Nephron (organoid): ENCODE results near the gene AKAP9.

Source experiments
- H3K27ac Mint-ChIP-seq, 3 experiments: 2 replicates each; pipeline ENCODE4 v1.8.0; 2020; ENCODE audit warnings: mixed read lengths in 3 of 3, mild to moderate bottlenecking in 2 of 3, moderate library complexity in 1 of 3
- H3K27me3 Mint-ChIP-seq: 2 replicates; pipeline ENCODE4 v1.8.0; 2021; ENCODE audit warnings: low read depth, mild to moderate bottlenecking, moderate library complexity, mixed read lengths
- H3K36me3 Mint-ChIP-seq: 2 replicates; pipeline ENCODE4 v1.8.0; 2020; ENCODE audit warnings: low read depth, mixed read lengths
- H3K4me1 Mint-ChIP-seq: 2 replicates; pipeline ENCODE4 v1.8.0; 2020; ENCODE audit warnings: mixed read lengths
- H3K4me3 Mint-ChIP-seq, 3 experiments: 2 replicates each; pipeline ENCODE4 v1.8.0; 2020; ENCODE audit warnings: mild to moderate bottlenecking in 3 of 3, mixed read lengths in 3 of 3, moderate library complexity in 2 of 3
- H3K9me3 Mint-ChIP-seq: 2 replicates; pipeline ENCODE4 v1.8.0; 2020; ENCODE audit warnings: mixed read lengths
- CTCF ChIP-seq, 3 experiments: fragments of 200-600 bp; sonication (generic); IDR thresholded peaks; one replicate each; pipeline ENCODE4 v1.5.0; 2021; ENCODE audit warnings: antibody characterized with exemption in 3 of 3; ENCODE audit not compliant: unreplicated experiment in 3 of 3

AKAP9 gene

DNA sequence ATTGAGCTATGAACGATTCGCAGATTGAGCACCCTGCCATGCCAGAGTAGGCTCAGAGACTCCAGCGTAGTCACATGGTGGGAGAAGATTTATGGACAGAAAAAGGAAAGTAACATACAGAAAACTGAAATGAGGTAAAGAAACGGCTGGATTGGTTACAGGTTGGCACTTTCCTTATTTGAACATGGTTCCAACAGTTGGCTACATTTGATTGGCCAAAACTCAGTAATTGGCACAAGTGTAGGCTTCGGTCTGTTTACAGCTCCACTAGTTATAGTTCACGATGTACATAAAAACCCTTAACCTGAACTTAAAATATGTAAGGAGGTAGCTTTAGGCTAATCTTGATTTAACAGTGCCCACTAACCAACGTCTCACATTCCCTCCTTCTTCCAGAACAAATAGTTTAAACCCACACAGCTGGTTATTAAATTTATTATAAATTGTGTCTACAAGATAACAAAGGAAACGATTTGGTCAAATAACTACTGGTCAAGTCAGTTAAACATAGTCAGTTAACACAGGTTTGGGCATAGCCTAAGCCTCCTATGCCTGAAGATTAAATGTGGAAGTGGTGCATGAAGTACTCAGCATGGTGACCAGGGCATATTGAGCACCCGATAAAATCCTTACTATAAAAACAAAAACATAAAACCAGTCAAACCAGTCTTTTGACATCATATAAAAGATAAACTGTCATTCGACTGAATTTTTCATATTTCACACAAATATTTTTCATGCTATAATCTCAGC lies 42.2 kb upstream of the AKAP9 start:
- Mint-ChIP-seq H3K9me3 (no peaks in the 10 kb centered on the region), H3K27me3 (no peaks in the 10 kb centered on the region), H3K4me3 (no peak overlapping the region), H3K36me3 (no peaks in the 10 kb centered on the region), H3K27ac (no peak overlapping the region), H3K4me1 (peaks cover 18% of the 10 kb centered on the region)
- TF ChIP-seq CTCF (IDR thresholded peaks at IDR 0.05; ENCODE audit: unreplicated experiment in 3 of 3): no peak

DNA sequence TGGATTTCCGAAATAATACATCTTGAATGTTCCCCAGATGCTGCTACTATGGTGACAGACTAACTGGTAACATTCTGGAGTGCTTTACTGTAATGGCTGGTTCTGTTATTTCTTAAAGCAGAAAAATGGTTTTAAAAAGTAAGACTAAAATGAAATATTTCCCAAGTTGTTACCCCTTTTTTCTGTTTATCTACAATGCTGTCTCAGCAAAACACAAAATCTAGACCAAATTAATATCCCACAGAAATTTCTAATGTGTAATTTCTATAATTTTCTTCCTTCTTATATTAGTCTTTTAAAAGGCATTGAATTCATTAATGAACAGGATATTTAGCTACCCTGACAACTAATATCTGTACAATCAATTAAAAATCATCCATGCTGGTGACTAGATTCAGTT lies 41.1 kb upstream of the AKAP9 start:
- TF ChIP-seq CTCF (IDR thresholded peaks at IDR 0.05; ENCODE audit: unreplicated experiment in 3 of 3): no peak
- no peak overlapping the region for H3K27ac Mint-ChIP-seq
- H3K36me3 Mint-ChIP-seq: no peaks in the 10 kb centered on the region

DNA sequence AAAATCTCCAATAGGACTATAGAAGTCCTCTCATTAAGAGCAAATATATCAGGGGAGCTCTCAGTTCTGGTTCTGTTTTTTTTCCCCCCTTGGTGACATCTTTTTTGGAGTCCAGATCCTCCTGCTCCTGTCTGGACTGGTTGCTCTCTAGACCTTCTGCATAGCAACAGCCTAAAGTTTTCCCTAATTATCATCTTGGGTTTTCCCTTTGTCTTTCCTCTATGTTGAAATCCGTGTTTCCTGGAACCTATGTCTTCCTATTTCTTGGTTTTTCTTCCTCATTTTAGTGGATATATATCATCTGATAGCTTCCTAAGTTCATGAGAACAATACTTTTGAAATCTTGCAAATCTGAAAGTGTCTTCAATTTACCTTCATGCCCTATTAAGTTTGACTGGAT lies 30.5 kb upstream of the AKAP9 start:
- H3K27me3 Mint-ChIP-seq: no peaks in the 10 kb centered on the region
- no peaks in the 10 kb centered on the region for H3K36me3 Mint-ChIP-seq
- no peak overlapping the region for H3K4me3 Mint-ChIP-seq
- TF ChIP-seq CTCF (IDR thresholded peaks at IDR 0.05; ENCODE audit: unreplicated experiment in 3 of 3): no peak
- peaks cover 12% of the 10 kb centered on the region for H3K9me3 Mint-ChIP-seq
- H3K27ac Mint-ChIP-seq: no peak overlapping the region
- no peaks in the 10 kb centered on the region for H3K4me1 Mint-ChIP-seq

More for the DNA sequence above, 41.1 kb upstream of the AKAP9 start:
- Mint-ChIP-seq H3K9me3 (no peaks in the 10 kb centered on the region), H3K4me1 (peaks cover 7% of the 10 kb centered on the region), H3K27me3 (no peaks in the 10 kb centered on the region), H3K4me3 (no peak overlapping the region)

- H3K4me3 Mint-ChIP-seq: no peak overlapping the region
- no peaks in the 10 kb centered on the region for H3K36me3 Mint-ChIP-seq
- no peaks in the 10 kb centered on the region for H3K27me3 Mint-ChIP-seq
- no peak overlapping the region for H3K27ac Mint-ChIP-seq
- no peaks in the 10 kb centered on the region for H3K4me1 Mint-ChIP-seq
- peaks cover 12% of the 10 kb centered on the region for H3K9me3 Mint-ChIP-seq
- TF ChIP-seq CTCF (IDR thresholded peaks at IDR 0.05; ENCODE audit: unreplicated experiment in 3 of 3): no peak
Observed at GRCh38 chr7:91911121-91911520, 29.5 kb upstream of the AKAP9 start.

- peaks cover 10% of the 10 kb centered on the region for H3K9me3 Mint-ChIP-seq
- H3K27ac Mint-ChIP-seq: no peak overlapping the region
- H3K36me3 Mint-ChIP-seq: no peaks in the 10 kb centered on the region
- no peak overlapping the region for H3K4me3 Mint-ChIP-seq
- no peaks in the 10 kb centered on the region for H3K4me1 Mint-ChIP-seq
- TF ChIP-seq CTCF (IDR thresholded peaks at IDR 0.05; ENCODE audit: unreplicated experiment in 3 of 3): no peak
- H3K27me3 Mint-ChIP-seq: no peaks in the 10 kb centered on the region
Observed at GRCh38 chr7:91912494-91912893, 28.2 kb upstream of the AKAP9 start.

GRCh38 chr7:91913612-91914011 lies 27.1 kb upstream of the AKAP9 start:
- H3K4me1 Mint-ChIP-seq: no peaks in the 10 kb centered on the region
- no peaks in the 10 kb centered on the region for H3K27me3 Mint-ChIP-seq
- no peaks in the 10 kb centered on the region for H3K36me3 Mint-ChIP-seq
- peaks cover 7% of the 10 kb centered on the region for H3K9me3 Mint-ChIP-seq
- H3K27ac Mint-ChIP-seq: no peak overlapping the region
- H3K4me3 Mint-ChIP-seq: no peak overlapping the region
- no peak for TF ChIP-seq CTCF (IDR thresholded peaks at IDR 0.05; ENCODE audit: unreplicated experiment in 3 of 3)
